A673 (cell line): ENCODE measurements around the gene OR4C45.

Experiments
- EZH2 ChIP-seq: fragments of 200-600 bp; sonication (generic); IDR thresholded peaks from 2 replicates; pipeline ENCODE4 v1.6.1; 2017; ENCODE audit warnings: borderline replicate concordance, low read depth, mild to moderate bottlenecking, mixed read lengths, antibody characterized with exemption, low read length; ENCODE audit not compliant: poor library complexity, severe bottlenecking
- TF ChIP-seq, protein P1 (sequence below): fragments of 300-800, 200-600 bp; sonication (generic); conservative IDR thresholded peaks from 2 replicates; pipeline ENCODE4 v1.5.1; 2017; ENCODE audit warnings: low read depth, mild to moderate bottlenecking, antibody characterized with exemption, low read length, moderate library complexity, mixed read lengths

DNA sequence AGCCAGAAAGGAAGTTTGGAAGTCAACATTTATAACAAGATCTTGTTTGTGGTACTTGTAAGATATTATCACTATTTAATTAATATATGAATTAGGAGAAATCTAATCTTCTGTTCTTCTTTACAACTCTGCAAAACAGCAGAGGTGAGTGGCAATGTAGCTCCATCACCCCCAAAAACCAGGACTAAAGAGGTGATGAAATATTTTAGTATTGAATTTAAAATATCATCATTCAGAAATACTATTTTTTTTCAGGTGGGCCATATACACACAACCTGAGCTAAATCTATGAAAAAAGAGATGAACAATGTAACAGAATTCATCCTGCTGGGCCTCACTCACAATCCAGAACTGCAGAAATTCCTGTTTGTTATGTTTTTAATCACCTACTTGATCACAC is at the start of gene OR4C45:
- TF ChIP-seq, protein P1, sequence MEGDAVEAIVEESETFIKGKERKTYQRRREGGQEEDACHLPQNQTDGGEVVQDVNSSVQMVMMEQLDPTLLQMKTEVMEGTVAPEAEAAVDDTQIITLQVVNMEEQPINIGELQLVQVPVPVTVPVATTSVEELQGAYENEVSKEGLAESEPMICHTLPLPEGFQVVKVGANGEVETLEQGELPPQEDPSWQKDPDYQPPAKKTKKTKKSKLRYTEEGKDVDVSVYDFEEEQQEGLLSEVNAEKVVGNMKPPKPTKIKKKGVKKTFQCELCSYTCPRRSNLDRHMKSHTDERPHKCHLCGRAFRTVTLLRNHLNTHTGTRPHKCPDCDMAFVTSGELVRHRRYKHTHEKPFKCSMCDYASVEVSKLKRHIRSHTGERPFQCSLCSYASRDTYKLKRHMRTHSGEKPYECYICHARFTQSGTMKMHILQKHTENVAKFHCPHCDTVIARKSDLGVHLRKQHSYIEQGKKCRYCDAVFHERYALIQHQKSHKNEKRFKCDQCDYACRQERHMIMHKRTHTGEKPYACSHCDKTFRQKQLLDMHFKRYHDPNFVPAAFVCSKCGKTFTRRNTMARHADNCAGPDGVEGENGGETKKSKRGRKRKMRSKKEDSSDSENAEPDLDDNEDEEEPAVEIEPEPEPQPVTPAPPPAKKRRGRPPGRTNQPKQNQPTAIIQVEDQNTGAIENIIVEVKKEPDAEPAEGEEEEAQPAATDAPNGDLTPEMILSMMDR: no peak
- TF ChIP-seq EZH2: no peak
